Inferior parietal cortex (tissue), 1 donor: ENCODE data around the gene GTSE1.

ENCODE experiments used
- DNase-seq: peaks from one replicate; pipeline ENCODE4 v3.0.0-alpha.2; 2016; ENCODE audit errors: extremely low spot score

The GTSE1 gene

DNA sequence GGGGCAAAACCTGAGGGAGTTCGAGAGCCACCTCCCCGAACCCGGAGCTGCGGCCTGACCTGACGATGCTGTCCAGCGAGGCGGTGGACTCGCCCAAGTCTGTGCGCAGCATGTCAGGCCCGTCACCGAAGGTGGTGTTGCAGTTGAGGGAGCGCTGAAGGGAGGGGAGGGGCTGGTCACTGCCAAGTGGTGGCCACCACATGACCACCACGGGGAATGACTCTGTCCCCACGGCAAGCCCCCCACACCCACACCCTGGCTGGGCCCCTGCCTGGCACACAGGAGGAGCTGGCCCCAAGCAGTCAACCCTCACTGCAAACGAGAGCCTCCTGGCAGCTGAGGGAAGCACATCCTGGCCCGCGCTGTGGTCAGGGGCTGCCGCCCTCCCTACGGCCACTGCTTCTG lies 69.7 kb downstream of the GTSE1 start:
- no peak for DNase-seq

DNA sequence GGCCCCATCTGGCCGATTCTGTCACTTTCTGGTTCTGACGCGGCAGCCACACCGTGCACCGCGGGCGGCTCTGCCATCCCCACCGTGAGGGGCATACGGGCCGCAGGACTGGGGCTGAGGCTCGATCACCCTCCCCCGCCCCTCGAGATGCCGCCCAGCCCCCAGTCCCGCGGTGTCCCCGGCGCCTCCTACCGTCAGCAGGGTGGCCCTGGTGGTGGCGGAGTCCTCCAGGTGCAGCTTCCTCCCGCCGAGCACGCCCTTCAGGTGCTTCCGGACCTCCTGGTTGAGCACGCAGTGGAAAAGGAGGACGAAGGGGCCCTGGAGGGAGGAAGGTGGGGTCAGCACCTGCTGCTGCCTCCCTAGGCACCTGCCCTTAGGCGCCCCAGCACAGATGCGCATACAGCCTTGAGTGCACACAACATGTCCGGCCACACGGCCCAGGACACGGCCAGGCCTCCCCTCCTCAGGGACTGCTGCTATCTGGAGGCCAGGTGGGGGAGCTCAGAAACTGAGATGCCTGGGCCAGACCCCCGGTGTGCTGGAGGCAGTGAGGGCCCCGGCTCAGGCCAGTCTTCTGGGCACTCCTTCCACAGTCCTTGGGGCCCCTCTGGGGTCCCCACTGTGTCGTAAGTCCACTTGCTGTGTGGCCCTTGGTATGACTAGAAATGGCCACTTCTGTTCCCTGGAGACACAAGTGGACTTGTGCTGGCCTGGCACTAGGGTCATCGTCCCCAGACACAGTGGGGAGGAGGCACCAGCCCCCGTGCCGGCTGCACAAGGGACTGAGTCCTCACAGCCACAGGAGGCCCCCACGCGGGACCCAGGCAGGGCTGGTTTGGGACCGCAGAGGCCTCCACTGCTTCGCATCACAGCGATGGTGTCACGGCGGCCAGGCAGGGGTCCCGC lies 70.4 kb downstream of the GTSE1 start:
- no peak for DNase-seq

DNA sequence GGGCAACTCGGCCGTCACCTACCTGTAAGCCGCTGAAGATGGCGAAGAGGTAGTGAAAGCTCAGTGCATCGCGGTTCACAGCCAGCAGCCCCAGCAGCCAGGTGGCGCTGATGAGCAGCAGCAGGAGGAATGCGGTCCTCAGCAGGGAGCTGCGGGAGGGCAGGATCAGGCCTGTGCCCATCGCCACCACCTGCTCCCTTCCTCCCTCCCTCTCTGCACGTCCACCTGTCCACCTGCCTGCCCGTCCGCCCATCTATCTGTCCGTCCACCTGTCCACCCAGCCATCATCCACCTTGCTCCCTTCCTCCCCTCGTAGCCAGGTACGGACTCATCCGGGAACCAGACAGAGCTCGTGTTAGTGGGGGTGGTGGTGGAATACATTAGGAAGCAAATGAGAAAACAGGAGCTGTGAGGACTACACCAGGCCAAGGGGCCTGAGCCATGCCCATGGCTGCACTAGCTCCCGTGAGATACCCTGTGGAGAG lies 71.1 kb downstream of the GTSE1 start:
- peak; percentile 19 for DNase-seq

DNA sequence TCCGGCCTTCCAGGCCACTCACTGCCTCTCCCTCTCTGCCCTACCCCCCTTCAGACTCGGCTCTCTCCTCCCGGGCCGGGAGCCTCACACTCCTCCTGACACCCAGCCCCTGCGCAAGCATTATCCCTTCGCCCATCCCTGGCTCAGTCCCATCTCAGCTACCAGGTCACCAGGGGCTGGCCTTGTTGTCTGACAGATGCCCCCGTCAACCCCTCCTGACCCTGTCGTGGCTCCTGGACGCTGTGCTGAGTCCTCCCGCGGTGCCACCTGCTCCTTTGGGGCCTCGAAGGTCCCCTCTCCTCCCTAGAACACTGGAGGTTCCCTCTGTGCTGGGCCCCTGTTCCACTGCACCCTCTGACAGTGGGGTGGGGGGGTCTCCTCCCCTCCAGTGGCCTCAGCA lies 71.8 kb downstream of the GTSE1 start:
- no peak for DNase-seq

DNA sequence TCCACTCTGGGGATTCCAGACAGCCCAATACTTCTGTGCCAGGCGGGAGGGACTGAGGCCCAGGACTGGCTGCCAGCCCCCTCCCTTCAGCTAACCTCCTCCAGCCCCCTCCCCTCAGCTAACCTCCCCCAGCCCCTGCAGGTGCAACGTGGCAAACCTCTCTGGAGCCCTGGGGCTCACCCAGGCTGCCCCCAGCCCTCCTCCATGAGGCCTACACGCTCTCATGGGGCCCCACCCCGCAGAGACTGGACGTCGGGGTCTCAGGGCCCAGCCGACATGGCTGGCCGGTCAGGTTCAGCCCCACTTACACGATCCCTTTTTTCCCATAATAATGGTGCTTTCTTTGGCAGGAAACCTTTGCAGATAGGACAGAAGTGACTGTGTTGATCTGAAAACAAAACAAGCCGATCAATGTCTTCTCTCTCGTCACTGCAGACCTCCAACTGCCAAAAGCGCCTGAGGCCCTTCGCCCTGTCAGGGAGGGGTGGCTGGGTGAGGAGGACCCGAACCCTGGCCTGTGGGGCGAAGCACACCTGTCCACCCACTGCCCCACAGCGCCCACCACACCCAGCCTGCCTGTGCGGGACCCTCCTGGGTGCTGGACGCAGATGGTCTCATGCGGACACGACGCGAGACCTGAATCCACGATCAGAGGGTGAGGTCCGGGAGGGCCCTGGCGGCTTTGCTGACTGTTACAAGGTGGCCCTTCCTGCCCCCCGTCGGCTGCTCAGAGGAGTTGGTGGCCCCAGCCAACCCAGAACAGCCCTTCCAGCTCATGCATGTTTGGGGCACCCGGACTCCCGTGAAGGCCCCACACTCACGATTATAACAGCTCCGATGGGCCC lies 72.4 kb downstream of the GTSE1 start:
- no peak for DNase-seq

DNA sequence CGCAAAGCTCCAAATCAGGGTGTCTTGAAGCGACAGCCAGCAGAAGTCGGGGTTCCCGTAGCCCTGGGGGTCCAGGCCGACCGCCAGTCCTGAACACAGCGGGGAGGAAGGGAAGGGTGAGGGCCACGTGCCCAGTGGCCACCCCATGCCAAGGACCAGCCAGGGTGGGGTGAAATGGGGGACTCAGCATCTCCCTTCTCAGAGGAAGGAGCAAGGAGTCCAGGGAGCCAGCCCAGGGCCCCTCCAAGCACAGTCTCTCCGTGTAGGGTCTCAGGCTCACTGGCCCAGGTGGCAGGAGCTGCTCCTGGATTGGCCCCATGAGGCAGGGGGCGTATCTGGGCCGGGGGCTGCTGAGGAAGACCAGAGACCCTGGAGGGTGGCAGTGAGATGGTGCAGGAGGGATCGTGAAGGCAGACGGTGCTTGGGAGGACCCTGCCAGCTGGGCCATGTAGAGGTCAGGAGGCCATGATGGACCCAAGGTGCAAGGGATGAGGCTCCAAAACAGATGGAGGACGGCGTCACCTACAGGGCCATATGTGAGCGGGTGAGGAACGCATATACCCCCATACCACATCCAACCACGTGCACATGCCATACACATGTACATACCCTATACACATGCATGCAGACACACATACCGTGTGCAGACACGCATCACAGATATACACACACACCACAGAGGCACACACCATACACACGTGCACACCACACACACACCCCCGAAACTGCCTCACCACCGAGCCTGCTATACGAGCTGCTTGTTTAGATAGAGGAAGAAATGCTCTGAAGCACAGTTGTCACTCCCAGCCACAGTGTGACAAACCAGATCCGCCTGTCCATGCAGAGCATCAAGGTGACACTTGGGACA lies 73.3 kb downstream of the GTSE1 start:
- DNase-seq, result no peak

DNA sequence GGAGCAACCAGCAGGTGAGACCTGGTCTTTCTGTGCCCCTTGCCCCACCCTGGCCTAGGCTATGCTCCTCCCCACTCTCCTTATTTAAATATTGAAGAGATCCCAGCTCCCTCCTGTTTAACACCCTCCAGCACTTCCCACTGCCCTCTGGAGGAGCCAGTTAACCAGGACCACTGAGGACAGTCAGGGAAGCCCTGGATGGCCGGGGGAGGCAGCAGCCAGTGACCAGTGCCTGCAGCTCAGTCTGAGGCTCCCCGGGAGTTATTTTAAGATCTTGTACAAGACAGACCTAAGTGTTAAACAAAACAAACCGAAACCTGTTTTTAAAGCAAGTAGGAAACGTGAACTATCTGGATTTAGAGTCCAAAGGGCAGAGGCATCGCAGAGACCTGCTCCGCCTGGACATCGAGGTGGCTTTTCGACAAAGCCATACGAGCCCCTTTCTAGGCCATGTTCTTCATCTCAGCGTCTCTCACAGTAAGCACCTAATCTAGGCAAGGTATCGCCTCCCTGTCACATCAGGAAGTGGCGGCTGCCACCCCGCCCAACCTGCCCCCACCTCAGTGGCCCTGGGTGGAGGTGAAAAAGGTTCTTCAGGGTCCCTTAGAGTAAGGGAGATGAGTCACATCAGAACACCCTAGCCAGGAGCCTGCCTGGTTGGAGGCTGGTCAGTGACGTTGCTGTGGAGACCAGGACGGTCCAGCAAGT lies 74.1 kb downstream of the GTSE1 start:
- DNase-seq, result no peak

DNA sequence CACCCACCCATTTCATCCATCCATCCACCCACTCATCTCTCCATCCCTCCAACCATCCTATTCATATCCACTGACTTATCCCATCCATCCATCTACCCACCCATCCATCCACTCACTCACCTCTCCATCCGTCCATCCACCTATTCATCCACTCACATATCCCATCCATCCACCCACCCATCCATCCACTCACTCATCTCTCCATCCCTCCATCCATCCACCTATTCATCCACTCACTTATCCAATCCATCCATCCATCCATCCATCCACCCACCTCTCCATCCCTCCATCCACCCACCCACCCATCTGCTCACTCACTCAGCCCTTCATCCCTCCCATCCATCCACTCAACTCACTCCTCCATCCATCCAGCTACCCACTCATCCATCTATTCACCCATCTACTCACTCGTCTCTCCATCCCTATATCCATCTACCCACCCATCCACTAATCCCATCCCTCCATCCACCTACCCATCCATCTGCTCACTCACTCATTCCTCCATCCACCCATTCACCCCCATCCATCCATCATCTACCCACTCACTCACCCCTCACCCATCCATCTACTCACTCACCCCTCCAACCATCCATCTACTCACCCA lies 75.1 kb downstream of the GTSE1 start:
- DNase-seq, result no peak

DNA sequence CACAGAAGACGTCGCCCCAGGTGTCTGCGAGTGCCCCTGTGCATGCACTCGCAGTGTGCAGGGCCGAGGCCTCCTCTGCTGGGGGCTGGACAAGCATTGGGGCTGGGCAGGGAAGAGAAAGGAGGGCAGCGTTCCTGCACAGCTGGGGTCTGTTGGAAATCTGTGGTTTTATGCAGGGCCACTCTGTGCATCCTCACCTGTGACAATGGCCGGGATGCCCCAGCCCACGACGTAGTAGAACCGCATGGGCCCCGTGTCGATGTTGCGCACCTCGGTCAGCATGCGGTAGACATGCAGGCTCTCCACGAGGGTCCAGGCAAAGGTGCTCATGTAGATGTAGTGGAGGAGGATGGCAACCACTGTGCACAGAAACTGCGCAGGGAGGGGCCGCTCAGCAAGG lies 76.0 kb downstream of the GTSE1 start:
- no peak for DNase-seq

DNA sequence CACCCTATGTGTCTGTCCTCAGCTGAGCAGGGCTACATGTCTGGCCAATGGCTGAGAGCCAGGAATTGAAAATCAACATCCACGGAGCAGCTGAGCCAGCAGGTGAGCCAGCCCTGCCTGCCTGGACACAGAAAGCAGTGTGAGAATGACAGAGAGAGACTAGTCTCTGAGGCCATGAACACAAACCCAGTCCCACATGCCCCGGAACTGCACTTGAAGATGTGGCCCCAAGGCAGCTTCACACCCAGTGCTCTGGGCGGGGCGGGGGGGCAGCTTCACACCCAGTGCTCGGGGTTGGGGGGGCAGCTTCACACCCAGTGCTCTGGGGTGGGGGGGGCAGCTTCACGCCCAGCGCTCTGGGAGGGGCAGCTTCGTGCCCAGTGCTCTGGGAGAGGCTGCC lies 76.5 kb downstream of the GTSE1 start:
- DNase-seq, result no peak

DNA sequence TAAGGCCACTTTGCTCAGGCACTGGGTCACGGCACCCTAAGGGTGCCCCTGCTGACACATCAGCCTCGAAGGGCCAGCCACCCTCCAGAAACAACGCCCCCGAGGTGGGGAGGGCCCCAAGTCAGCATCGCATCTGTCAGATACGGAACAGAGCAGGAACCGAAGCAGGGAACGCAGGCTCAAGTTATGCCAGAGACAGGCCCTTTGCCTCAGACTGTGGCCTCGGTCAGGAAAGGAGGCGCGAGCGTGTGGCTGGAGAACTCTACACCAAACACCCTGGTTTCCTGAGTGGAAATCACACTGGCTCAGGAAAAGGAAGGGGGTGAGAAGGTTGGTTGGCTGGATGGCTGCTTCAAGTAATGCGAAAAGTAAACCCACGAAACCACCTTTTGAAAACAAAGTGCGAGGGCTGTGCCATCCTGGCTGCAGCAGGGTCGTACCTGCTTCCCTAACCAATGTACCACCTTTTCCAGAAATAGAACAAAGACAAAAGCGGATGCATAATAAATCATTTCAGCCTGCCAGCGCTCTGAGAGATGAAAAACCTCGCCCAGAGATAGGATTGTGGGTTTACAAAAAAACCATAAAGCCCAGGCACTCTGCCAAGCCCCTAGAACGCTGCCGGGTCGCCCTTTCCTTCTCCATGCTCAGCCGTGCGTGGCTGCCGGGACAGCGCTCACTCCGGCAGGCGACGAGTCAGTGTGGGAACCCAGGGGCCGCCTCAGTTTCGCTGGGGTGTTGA lies 77.4 kb downstream of the GTSE1 start:
- no peak for DNase-seq

DNA sequence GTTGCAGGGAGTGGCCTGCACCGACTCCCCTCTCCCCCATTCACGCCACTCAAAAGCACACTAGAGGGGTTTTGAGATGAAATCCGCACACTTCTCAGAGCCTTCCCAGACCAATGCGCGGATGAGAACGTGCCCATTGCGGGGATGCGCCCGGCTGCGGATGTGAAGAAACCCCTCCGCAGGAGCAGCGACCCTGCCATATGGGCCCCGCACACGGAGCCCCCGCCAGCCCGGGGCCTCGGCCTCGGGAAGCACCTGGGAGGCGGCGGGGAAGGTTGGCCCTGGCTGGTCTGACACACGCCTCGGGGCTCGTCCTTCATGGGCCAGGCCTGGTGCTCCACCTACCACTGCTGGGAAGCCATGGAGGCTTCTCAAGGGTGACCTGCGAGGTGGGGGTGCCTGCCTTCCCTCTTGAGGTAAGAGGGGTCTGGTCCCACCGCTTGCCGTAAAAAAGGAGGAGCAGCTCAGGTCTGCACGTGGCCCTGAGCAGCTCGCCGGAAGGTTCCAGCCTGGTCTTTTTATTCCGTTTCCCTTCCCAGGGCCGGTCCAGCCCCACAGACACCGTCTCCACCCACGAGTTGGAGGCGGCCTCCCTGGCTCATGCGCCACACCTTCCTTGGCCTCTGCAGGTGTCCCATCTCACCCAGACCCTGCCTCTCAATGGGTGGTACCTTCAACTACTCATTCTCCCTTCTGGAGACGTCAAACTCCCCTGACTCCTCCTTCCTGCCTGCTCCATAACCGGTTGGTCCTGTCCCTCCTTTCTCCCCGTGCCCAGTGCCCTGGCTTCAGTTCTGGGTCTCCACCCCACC lies 78.2 kb downstream of the GTSE1 start:
- DNase-seq, result no peak

DNA sequence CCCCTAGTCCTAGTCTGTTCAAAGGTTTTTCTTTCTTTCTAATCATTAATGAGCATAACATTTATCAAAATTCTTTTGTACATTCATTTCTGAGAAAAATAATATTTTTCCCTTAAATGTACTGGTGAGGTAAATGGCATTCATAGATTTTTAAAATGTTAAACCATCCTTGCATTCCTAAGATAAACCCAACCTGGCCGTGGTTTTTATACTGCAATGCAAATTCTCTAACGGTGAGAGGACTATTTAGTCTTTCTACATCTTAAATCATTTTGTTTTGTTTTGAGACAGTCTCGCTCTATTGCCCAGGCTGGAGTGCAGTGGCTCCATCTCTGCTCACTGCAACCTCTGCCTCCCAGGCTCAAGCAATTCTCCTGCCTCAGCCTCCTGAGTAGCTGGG lies 79.4 kb downstream of the GTSE1 start:
- no peak for DNase-seq

DNA sequence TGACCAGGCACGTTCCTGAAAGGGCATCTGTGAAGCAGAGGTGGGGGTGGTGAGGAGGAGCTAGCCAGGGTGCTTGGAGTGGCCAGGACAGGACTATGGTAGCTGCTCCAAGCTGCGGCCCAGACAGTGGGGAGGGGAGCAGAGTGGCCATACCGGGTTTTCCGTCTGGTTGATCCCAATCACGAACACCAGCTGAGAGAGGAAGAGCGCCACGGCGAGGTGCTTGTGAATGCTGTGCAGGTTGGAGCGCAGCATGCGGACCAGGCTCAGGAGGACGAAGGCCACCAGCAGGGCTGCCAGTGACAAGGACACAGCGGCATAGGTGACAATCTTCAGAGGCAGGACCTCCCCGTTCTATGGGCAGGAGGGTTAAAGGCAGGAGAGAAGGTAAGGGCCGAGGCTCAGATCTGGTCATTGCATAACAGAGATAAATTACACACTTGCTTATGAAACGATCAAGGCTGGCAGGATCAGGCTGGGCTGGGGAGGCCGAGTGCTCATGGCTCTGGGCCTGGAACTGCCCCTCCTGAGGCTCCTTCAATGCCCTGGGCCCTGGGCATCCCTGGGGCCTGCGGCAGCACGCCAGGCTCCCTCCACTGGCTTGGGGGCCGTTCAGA lies 80.3 kb downstream of the GTSE1 start:
- no peak for DNase-seq

DNA sequence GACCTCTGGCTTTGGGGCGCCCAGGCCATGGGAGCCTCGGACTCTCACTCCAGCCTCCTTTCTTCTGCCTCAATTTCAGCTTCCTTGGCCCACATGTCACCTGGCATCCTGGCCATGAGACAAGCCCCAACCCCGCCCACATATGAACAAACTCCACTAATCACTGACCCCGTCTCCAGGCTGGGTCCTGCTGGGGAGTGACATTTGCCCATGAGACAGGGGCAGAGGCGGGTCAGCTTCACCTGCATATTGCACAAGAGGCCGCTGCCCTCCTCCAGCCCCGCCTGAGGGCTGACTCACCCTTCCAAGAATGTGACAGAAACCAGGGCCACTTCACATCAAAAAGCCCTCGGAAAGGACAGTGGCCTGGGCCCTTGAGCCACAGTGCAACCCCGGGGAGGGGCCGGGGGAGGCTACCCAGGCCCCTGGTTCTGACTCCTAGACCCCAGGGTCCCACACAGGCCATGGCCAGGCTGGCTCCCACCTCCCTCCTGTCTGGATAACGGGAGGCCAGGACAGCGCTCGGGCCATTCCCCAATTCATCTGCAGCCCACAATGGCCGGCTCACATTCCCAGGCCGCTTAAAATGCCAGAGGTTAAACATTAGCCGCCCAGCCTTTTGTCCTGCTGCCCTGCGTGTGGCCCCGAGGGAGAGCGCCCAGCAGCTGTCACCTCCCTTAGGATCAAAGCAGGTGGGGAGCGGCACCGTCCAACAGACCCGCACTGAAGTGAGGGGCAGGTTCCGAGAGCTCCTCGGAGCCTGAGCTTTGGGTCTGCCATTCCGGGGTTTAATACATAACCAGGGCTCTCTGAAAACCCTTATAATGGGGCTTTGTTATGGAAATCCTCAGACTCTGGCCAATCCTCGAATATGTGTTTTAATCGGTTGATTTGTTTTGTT lies 81.1 kb downstream of the GTSE1 start:
- no peak for DNase-seq

DNA sequence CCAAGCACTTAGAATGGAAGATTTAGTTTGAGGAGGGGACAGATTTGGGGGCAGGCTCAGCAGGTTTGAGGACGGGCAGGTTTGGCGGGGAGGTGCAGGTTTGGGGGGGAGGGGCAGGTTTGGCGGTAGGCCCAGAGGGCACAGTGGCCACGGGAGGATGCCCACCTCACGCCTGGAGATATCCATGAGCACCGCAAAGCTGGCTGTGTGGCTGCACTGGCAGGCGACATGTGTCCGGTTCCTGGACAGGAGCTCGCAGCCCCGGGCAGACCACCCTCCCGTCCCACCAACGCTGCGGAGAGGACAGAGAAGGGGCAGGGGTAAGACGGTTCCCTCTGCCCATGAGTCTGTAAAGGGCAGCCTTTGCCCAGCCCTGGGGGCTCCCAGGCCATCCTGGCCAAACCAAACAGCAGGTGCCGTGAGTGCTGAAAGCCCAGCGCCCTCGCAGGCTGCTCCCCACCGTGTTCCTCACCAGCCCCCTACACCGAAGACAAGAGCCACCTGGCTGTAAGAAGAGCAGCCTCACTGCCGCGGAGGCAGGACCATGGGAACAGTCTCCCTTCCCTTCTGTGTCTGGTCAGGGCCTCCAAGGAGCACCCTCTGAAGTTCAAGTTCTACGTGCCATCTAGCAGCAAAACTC lies 81.9 kb downstream of the GTSE1 start:
- no peak for DNase-seq
